NAMALWA (cell line): ENCODE measurements around the gene OSTN.

Experiments used
- DNase-seq: peaks from one replicate; pipeline ENCODE4 v3.0.0-alpha.2; 2015; ENCODE audit warnings: low spot score

The OSTN gene

GRCh38 chr3:191314109-191314728, 115.2 kb downstream of the OSTN start:
- no peak for DNase-seq
